HL-60/S4 treated with retinoic acid at 250 ng/mL for 4 days and 3 days (cell line): Measurements from ENCODE around the gene GAL3ST3.
"Not testable (repeated sequence)": the region's sequence is repeated elsewhere in the genome, so short reads cannot be mapped to it uniquely, and the experiment has no call there.

Experiments
- in situ Hi-C: fragments of 300-500 bp; cut with MboI; formaldehyde crosslinking; loops from 2 replicates; pipeline ENCODE4 v1.7.0; 2022; ENCODE audit warnings: low sequenced_read_pairs

The GAL3ST3 gene

GRCh38 chr11:66048547-66049323, at the start of gene GAL3ST3:
TSS of gene GAL3ST3 (minus strand) at chr11:66049161. CDS start at chr11:66045415, 3,746 bp downstream.
- in situ Hi-C loops = no loop called here

GRCh38 chr11:66092125-66092524, 43.2 kb upstream of the GAL3ST3 start:
- in situ Hi-C loops = not testable (repeated sequence)

- in situ Hi-C loops = no loop called here
Measured at GRCh38 chr11:66090288-66090687, 41.3 kb upstream of the GAL3ST3 start.

GRCh38 chr11:66089067-66089466, 40.1 kb upstream of the GAL3ST3 start:
- in situ Hi-C loops = no loop called here

DNA sequence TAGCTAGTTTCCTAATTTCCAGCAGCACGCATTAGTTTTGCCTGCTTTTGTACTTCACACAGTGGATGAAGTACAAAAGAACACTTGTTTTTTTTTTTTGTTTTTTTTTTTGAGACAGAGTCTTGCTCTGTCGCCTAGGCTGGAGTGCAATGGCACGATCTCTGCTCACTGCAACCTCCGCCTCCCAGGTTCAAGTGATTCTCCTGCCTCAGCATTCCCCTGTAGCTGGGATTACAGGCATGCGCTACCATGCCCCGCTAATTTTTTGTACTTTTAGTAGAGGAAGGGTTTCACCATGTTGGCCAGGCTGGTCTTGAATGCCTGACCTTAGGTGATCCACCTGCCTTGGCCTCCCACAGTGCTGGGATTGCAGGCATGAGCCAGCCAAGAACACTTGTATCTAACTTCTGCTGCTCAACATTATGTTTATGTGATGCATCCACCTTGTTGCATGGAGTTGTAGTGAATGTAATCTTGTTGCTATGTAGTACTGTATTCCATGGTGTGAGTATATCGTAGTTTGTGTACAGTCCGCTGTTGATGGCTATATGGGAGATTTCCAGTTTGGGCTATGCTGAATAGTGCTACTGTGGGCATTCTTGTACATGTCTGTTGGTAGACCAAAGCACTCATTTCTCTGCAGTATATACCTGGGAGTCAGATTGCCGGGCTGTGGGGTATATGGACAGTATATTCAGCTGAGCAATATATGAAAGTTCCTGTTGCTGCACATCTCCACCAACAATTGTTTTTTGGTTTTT, 38.4 kb upstream of the GAL3ST3 start:
- in situ Hi-C loops = no loop called here

DNA sequence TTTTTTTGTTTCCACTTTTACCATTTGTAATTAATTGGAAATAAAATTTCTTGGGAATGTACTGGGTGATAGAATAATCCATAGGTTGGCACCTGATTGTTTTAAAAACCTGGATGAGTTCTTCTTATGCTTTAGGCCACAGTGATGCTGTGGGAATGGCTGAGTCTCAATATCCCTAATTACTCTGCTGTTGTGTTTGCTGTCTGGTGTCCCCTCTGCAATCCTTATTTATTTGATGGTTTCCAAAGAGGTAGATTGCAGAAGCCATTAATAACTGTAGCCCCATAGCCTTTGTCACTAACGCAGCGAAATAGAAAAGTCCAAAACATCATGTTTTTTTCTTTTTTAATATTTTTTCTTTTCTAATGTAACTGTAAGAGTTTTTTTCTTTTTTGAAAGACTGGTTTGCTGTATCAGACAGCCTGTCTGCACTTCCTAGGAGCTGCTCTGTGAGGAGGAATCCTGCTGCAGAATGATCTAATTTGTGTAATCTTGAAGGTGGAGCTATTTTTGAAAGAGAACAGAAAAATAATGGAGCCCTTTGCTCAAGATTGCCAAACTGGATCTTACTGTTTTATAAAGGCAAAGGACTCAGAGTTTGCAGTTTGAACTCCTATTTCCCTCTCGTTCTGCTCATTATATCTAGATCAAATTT, 36.0 kb upstream of the GAL3ST3 start:
- in situ Hi-C loops = no loop called here

GRCh38 chr11:66083767-66084166, 34.8 kb upstream of the GAL3ST3 start:
- in situ Hi-C loops = no loop called here

DNA sequence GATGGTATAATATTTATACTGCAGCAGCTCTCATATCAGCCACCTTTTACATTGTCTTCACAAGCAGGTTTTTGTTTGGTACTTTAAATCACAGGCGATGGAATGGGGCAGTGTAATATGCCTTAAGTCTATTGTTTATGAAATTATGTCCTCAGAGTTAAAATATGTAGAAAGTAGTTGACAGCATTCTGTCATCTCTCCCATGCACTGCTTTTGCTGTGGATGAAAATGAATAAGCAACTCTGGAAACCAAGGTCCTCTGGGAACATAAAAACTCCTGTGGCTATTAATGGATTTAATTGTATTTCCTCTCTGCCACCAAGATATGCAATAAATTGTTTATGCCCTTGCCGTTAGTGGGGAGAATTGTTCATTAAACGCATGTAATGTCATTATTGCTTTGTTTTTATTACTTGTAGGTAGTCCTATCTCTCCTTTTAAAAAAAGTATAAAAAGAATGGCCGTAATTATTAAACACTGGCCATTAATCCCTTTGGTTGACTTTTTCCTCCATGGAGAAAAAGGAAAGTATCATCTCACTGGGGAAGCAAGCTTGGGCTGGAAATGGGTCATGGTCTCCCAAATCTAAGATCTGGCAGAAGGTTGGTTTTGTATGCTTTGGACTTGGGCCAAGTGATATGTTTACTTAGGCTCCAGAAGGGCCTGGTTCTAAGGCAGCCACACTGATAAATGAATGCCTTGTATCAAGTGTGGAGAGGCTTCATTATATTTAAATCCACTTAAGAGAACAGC, 34.2 kb upstream of the GAL3ST3 start:
- in situ Hi-C loops = no loop called here

DNA sequence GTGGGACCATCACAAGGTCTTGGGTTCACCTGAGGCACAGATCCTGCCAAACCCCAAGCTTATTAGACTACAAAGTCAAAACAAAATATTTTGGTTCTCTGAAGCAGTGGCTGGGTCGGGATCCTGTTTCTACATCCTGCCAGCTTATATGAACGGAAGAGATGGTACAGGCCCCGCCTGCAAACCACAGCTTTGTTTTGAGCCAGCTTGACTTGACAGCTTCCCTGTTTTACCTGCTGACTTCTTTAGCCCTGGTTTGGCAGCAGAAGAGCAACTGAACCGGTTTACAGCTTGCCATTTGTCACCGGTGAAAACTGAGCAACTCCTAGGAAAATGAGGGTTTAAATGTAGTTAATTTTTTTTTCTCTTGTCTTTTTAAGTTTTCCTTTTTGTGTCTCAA, 32.5 kb upstream of the GAL3ST3 start:
- in situ Hi-C loops = no loop called here

DNA sequence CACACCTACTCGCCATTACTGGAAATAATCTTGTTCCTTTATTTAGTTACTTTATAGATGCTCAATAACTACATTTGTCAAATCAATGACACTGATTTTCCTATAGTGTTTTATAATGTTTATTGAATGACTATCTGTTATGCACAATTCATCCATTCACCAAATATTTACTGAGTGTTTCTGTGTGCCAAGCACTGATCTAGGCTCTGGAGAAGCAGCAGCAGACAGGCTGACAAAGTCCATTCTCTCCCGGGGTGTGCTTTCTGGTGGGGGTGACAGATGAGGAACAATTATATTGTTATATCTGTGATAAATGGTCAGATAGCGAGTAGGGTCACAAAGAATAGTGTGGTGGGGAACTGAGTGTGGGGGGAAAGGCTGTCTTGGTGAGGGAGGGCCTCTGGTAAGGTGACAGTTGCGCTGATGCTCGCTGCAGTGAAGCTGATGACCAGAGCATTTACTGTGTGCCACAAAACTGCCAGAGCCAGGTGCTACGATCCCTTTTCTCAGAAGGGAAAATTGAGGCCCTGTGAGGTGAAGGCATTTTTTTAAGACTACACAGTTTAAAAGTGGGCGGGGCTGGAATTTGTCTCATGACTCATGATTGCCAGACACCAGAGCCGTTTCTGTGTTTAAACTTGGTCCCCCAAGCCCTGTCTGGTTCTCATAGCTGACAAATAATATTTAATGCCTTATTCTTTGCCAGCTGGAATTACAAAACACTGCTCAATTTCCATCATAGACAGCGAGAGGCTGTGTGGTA, 31.3 kb upstream of the GAL3ST3 start:
- in situ Hi-C loops = no loop called here

DNA sequence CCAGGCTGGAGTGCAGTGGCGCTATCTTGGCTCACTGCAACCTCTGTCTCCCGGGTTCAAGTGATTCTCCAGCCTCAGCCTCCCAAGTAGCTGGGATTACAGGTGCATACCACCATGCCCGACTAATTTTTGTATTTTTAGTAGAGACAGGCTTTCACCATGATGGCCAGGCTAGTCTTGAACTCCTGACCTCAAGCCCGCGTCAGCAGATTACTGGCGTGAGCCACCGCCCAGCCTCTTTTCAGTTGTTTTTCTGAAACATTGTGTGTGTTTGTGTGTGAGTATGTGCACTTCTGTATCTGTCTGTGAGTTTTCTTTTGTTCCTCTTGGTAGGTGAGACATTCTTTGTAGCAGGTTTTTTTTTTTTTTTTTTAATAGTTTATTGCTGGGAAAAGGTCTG, 30.0 kb upstream of the GAL3ST3 start:
- in situ Hi-C loops = not testable (repeated sequence)

DNA sequence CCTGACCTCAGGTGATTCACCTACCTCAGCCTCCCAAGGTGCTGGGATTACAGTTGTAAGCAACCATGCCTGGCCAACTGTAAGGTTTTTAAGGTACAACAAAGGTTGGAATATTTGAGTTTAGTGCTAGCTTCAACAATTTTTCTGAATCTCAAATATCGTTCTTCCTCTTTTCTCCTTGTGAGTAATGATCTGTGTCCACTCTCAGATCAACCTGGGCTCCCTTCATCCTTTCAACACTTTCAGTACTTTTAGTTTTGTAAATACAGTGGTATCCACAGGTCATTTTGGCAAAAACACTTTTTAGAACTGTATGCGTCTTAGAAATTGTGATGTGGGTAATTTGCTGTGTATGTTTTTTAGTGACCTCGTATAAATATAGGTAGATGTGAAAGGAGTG, 29.0 kb upstream of the GAL3ST3 start:
- in situ Hi-C loops = no loop called here

- in situ Hi-C loops = no loop called here
Measured at GRCh38 chr11:66076561-66076960, 27.6 kb upstream of the GAL3ST3 start.

DNA sequence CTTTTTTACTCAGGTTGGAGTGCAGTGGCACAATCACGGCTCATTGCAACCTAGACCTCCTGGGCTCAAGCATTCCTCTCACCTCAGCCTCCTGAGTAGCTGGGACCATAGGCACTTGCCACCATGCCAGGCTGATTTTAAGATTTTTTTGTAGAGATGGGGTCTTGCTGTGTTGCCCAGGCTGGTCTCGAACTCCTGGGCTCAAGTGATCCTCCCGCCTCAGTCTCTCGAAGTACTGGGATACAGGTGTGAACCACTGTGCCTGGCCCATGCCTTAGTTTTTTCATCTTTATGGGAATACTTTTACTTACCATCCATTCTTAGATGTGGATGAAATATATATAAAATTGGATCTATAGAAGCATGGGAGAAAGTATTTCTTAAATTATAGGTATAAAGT, 26.3 kb upstream of the GAL3ST3 start:
- in situ Hi-C loops = no loop called here

DNA sequence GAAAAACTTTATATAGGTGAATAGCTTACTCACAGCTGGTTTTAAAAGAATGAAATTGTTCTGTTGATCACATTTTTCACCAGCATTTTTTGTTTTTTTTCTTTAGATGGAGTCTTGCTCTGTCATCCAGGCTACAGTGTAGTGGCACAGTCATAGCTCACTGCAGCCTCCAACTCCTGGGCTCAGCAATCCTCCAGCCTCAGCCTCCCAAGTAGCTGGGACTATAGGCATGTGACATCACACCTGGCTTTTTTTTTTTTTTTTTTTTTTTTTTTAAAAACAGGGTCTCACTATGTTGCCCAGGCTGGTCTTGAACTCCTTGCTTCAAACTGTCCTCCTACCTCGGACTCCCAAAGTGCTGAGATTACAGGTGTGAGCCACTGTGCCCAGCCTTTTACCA, 24.7 kb upstream of the GAL3ST3 start:
- in situ Hi-C loops = no loop called here

GRCh38 chr11:66072518-66072917, 23.6 kb upstream of the GAL3ST3 start:
- in situ Hi-C loops = no loop called here

DNA sequence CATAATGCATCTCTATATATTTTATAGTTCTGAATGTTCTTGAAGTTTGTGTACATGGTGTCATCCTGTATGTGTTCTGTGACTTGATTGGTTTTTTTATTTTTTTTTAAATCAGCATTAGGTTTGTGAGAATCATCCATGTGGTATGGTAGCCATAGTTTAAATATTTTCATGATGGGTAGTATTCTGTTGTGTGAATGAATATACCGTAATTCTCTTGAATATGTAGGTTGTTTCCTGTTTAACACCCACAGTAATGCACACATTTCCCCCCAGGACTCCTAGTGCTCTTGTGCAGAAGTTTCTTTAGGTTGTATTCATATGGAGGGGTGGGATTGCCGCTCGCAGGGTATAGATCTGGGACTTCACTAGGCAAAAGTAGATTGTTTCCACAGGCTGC, 23.1 kb upstream of the GAL3ST3 start:
- in situ Hi-C loops = no loop called here

DNA sequence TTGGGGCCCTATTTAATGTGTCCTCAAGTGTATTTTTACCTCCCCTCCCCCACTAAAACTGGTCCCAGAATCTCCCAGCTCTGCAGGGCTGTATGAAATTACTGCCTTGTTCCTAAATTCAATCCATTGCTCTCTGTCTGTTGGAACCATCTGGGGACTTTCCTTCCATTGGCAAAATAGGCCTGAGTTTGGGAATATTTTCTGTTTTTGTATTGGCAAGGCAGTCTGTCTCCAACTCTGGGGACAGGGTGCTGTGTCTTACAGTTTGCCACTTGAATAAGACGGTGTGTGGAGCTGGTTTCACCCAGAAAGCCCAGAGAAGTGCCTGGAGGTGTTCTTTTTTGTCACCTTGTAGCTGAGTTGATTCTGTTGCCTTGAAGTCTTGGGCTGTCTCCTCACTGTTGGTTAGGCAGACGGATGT, 22.4 kb upstream of the GAL3ST3 start:
- in situ Hi-C loops = no loop called here

DNA sequence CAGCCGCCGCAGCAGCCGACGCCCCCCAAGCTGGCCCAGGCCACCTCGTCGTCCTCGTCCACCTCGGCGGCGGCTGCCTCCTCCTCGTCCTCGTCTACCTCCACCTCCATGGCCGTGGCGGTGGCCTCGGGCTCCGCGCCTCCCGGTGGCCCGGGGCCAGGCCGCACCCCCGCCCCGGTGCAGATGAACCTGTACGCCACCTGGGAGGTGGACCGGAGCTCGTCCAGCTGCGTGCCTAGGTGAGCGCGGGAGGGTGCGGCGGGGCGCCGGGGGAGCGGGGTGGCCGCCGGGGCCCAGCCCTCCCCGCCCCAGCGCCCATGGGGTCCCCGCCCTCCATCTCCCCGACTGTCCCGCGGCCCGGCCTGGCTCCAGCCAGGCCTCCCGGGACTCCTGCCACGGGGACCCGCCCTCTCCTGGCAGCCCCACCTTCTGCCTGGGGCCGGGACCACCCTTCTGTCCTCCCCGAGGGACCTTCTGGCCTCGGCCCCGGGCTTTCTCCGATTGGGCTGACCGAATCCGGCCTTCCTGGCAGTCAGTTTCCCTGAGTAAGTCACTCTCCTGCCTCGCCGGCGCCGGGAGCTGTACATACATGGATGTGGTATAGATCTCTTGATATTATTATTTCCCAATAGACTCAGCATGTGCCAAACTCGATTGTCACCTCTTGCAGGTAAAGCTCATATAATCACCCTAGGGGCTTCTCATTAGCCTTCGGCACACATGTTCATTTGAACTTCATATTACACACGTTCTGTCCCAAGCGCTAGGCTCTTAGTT, 21.8 kb upstream of the GAL3ST3 start:
- in situ Hi-C loops = no loop called here
